GM18873 (cell line): ENCODE results near the gene SEL1L2.
A peak's percentile ranks its signal among the peaks of the same experiment; 100 is the strongest.

ENCODE experiments used
- ATAC-seq: cut with Tn5 transposase; IDR thresholded peaks from one replicate; pipeline ENCODE4 v1.9.1; 2021; ENCODE audit warnings: mild to moderate bottlenecking, moderate library complexity, moderate number of reproducible peaks; ENCODE audit not compliant: unreplicated experiment, low FRiP score

The SEL1L2 gene

DNA sequence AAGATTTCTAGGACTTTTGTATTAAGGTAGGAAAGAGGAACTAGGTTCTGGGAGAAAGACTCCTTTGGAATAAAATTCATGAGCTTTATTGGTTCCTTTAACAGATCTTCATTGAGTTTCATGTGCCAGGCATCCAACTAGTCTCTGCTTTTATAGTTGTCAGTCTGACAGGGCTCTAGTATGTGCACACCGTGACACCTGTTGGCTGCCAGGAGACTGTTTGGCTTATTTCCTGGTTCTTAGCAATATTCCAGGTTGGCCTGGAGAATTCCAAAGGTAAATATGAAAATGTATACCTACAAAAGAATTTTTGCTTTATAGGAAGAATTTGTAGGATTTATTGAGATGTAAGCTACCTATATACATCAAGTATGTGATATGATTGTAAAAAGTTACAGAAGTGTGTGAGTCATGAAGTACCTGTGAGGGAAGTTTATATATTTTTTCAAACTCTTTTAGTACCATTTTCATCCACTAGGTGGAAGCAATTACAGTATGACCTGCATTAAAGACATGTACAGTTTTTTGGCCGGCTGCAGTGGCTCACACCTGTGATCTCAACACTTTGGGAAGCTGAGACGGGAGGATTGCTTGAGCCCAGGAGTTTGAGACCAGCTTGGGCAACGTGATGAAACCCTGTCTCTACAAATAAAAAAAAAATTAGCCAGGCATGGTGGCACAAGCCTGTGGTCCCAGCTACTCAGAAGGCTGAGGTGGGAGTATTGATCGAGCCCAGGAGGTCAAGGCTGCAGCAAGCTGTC lies 170.3 kb downstream of the SEL1L2 start:
- peak; percentile 82 for ATAC-seq

DNA sequence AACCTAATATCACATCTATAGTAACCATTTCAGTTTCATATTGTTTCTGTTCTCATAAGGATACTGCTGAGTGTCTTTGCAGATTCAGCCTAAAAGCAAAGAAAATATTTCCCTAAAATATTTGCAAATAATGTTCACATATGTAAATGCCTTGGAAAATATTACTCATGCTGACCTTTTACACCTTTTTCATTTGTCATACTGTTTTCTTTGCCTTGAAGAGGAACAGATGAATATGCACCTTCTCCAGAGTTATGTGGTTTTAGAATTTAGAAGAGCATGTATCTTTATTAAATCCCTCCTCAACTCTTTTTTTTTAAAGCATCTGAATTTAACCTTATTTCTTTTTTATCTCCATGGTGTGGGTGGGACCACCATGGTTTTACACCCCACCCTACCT lies 173.1 kb downstream of the SEL1L2 start:
- no peak for ATAC-seq

DNA sequence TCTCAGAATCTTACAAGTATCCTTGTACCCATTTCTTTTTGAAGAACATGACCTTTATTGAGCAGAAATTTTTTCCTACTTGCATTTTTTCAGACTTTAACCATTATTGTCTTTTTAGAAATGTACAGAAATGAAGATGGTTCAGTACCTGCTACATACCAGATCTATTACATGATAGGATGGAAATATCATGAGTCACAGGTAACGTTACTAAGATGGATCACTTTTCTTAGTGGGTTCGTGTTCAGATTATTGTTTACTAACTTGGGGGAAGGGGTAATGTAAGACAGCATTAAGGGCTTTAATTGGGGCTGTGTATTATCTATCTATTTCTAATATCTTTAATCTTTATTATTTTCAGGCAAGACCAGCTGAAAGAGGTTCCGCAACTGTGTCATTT lies 173.7 kb downstream of the SEL1L2 start:
- ATAC-seq, result no peak

DNA sequence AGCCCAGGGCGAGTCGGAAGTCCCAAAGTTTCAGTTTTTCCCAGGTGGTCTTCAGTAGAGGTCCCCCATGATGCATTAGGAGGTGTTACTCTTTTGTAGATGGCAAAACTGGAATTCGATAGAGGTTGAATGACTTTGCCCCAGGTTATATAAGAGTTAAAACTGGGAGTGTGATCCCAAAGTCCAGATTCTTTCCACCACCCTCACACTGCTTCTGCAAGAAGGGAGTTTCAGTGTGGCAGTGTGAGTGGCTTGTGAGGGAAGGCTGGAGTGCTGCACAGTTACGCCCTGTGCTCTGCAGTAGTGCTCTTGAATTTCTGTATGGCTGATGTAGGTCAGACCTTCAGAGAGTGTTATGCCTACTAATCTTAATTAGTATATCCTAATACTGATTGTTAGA lies 175.7 kb downstream of the SEL1L2 start:
- ATAC-seq, result no peak

DNA sequence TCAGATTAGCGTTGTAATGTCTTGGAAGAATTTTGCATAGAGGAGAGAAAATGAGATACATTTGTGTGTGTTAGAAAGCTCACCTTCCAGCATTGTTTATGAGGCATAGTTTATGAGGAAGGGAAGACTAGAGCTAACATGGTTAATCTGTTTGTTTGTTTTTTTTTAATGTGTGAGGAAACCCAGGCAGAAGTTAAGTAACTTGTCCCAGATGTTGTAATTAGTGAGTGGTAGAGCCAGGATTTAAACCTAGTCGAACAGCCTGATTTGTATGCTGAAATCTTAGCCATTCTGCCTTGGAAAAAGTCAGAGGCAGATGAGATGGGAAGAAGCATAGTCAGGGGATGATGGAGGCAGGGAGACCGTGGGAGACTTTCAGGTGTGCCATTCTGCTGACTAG lies 176.5 kb downstream of the SEL1L2 start:
- ATAC-seq, result no peak

DNA sequence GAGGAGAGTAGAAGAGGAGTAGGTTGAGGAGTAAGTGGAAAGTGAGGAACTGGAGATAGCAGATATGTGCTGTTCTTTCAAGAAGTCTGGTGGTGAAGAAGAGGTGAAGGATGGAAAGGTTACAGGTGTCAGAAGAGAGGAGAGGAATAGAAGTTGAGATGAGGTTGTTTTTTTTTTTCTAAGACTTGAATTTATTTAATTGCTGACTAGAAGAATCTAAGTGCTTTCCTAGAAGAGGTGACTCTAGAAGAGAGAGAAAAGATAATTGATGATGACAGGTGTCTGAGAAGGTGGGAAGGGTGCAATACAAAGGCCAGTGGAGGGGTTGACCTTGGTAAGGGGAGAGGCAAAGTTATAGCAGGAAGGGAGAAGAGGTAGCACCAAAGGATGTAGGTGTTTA lies 180.0 kb downstream of the SEL1L2 start:
- ATAC-seq, result no peak

DNA sequence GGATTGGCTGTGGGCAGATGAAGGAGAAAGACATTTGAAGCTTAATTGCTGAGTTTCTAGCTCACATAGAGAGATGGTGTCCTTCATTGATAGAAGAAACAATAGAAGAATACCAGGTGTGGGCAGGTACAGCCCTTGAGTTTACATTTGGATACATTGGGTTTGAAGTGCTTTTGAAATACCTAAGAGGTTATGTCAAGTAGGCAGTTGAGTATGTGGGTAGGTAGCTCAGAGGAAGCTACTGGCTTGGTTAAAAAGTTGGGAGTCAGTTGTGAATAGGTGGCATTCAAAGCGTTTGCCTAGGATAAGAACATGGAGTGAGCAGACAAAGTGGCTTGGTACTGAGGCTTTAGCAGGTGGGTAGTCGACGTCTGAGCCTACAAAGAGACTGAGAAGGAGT lies 180.6 kb downstream of the SEL1L2 start:
- ATAC-seq, result no peak

DNA sequence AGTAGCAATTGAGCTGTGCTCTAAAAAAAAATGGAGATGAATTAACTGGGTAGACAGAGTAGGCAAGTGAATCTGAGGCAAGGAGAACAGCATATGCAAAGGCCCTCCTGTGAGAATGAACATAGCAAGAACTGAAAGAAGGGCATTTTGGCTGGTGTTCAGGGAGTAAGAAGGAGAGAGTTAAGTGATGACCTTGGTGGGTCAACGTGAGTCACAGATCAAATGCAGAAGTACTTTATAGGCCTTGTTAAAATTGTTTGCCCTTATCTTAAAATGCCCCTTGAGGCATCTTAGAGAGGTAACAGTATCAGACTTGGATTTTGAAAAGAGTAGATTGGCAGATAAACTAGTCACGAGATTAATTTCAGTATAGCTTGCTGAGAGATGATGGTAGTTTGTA lies 181.0 kb downstream of the SEL1L2 start:
- no peak for ATAC-seq

DNA sequence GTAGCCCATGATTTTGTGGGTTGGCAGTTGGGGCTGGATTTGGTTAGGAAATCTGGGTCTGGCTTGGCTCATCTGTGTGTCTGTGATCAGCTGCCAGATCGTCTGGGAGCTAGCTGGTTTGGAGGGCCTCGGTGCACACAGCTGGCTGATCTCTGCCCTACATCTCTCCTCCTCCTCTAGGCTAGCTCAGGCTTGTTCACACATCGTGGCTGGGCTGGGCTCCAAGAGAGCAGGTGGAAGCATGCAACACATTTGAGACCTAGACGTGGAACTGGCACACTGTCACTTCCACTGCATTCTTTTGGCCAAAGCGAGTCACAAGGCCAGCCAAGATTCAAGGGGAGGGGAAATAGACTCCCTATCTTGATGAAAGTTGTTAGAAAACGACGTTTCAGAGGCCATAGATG lies 189.7 kb downstream of the SEL1L2 start:
- no peak for ATAC-seq

DNA sequence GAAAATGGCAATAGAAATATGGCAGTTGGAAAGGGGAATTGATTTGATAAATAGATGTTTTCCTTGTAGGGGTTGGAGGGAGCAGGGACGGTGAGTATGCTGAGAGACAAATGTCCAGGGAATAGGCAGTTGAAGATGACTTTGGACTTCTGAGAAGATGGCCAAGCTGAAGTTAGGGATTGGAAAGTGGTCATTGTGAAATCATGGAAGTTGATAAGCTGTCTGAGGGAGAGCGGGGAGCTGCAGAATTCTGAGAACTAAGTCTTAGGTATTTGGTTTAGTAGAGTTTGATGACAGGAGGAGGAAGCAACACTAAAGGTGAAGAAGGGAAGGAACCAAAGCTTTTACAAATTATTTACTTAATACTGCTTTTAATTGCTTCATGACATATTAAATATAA lies 190.4 kb downstream of the SEL1L2 start:
- ATAC-seq, result no peak
